Activated CD4-positive, alpha-beta T cell treated with anti-CD3 and anti-CD28 coated beads for 1 hour (primary cell): ENCODE data around the gene OR14A16.

Experiments used
- DNase-seq: peaks from one replicate; pipeline ENCODE4 v3.0.0-alpha.2; 2020

Gene OR14A16

GRCh38 chr1:247824023-247824422 lies at the start of gene OR14A16:
OR14A16 (minus strand) TSS chr1:247824119; CDS start chr1:247815729, 8,390 bp downstream.
- DNase-seq, result no peak

- no peak for DNase-seq
Measured at GRCh38 chr1:247865416-247865815, 41.5 kb upstream of the OR14A16 start.

- DNase-seq, result no peak
Measured at GRCh38 chr1:247864644-247865043, 40.7 kb upstream of the OR14A16 start.

- no peak for DNase-seq
Measured at GRCh38 chr1:247862756-247863155, 38.8 kb upstream of the OR14A16 start.

- no peak for DNase-seq
Measured at GRCh38 chr1:247857985-247858619, 34.2 kb upstream of the OR14A16 start.

- DNase-seq, result no peak
Measured at GRCh38 chr1:247857069-247857984, 33.4 kb upstream of the OR14A16 start, which contains the start of gene TRIM58. TRIM58 (plus strand) TSS chr1:247857187; CDS start chr1:247857247, 60 bp downstream.

- no peak for DNase-seq
Measured at GRCh38 chr1:247855911-247856310, 32.0 kb upstream of the OR14A16 start.

- no peak for DNase-seq
Measured at GRCh38 chr1:247854899-247855545, 31.1 kb upstream of the OR14A16 start.

- no peak for DNase-seq
Measured at GRCh38 chr1:247849616-247850015, 25.7 kb upstream of the OR14A16 start.

- DNase-seq, result no peak
Measured at GRCh38 chr1:247848346-247848745, 24.4 kb upstream of the OR14A16 start.

GRCh38 chr1:247845693-247846017 lies 21.7 kb upstream of the OR14A16 start:
- DNase-seq, result no peak

GRCh38 chr1:247845011-247845692 lies 21.2 kb upstream of the OR14A16 start:
- no peak for DNase-seq

GRCh38 chr1:247843411-247843810 lies 19.5 kb upstream of the OR14A16 start:
- DNase-seq, result no peak

- no peak for DNase-seq
Measured at GRCh38 chr1:247841796-247842195, 17.9 kb upstream of the OR14A16 start, which contains the start of gene OR11L1. OR11L1 (minus strand) TSS chr1:247841896; CDS start chr1:247841896, 0 bp downstream.

- DNase-seq, result no peak
Measured at GRCh38 chr1:247840818-247841217, 16.9 kb upstream of the OR14A16 start.

- DNase-seq, result no peak
Measured at GRCh38 chr1:247833601-247834000, 9.7 kb upstream of the OR14A16 start.

GRCh38 chr1:247829656-247830055 lies 5.7 kb upstream of the OR14A16 start:
- DNase-seq, result no peak

GRCh38 chr1:247825362-247825761 lies 1.4 kb upstream of the OR14A16 start:
- no peak for DNase-seq

GRCh38 chr1:247822060-247822459 lies 1.9 kb downstream of the OR14A16 start:
- no peak for DNase-seq

GRCh38 chr1:247812637-247813036 lies 11.3 kb downstream of the OR14A16 start:
- no peak for DNase-seq

- no peak for DNase-seq
Measured at GRCh38 chr1:247797518-247797917, 26.4 kb downstream of the OR14A16 start.

GRCh38 chr1:247769603-247770002 lies 54.3 kb downstream of the OR14A16 start:
- DNase-seq, result no peak
